SJSA1 (cell line): ENCODE measurements around the gene C2CD4C. TPM values are rescaled to one million over a fixed set of nuclear protein-coding genes. Genes with fewer than 3 reads are reported as not detected.
"Not testable (repeated sequence)": the region's sequence is repeated elsewhere in the genome, so short reads cannot be mapped to it uniquely, and the experiment has no call there.

Experiments
- DNase-seq, 2 experiments: peaks; one replicate each; pipeline ENCODE4 v3.0.0-alpha.2; 2015 to 2020; ENCODE audit warnings: low spot score in 2 of 2, low read depth in 1 of 2
- H3K27ac ChIP-seq: fragments of 250-450 bp; sonication (Bioruptor Pico); 2 replicates; pipeline ENCODE4 v1.5.1; 2020; ENCODE audit warnings: mild to moderate bottlenecking, moderate library complexity
- H3K27me3 ChIP-seq: fragments of 250-450 bp; sonication (Bioruptor Pico); replicated peaks from 2 replicates; pipeline ENCODE4 v1.5.1; 2020; ENCODE audit warnings: mild to moderate bottlenecking, moderate library complexity
- H3K36me3 ChIP-seq: fragments of 250-450 bp; sonication (Bioruptor Pico); 2 replicates; pipeline ENCODE4 v1.5.1; 2020; ENCODE audit warnings: mild to moderate bottlenecking
- H3K4me1 ChIP-seq: fragments of 250-450 bp; sonication (Bioruptor Pico); replicated peaks from 2 replicates; pipeline ENCODE4 v1.6.1; 2021; ENCODE audit warnings: mild to moderate bottlenecking
- H3K4me3 ChIP-seq: fragments of 250-450 bp; sonication (Bioruptor Pico); 2 replicates; pipeline ENCODE4 v1.5.1; 2020; ENCODE audit warnings: mild to moderate bottlenecking
- H3K9me3 ChIP-seq: fragments of 250-450 bp; sonication (Bioruptor Pico); replicated peaks from 2 replicates; pipeline ENCODE4 v1.5.1; 2020; ENCODE audit warnings: mild to moderate bottlenecking
- total RNA-seq: library from RNA; depleted of rRNA; stranded (reverse); fragments of >200 nt; shearing (Covaris generic); gene quantifications from 2 replicates; pipeline ENCODE4 v1.2.3, GENCODE V29; 2014

C2CD4C gene
- total RNA-seq, 1 experiment from 2014 or later = 0.05 TPM

- H3K27me3 ChIP-seq, H3K4me1 ChIP-seq, H3K9me3 ChIP-seq, H3K4me3 ChIP-seq, H3K27ac ChIP-seq, H3K36me3 ChIP-seq, DNase-seq: not testable (repeated sequence)
These were observed 15.4 kb downstream of the C2CD4C start for GRCh38 chr19:393560-393959.

GRCh38 chr19:392375-392970, 16.5 kb downstream of the C2CD4C start:
- H3K4me3 ChIP-seq = no peak overlapping the region
- H3K36me3 ChIP-seq = no peaks in the 10 kb centered on the region
- no peaks in the 10 kb centered on the region for H3K27me3 ChIP-seq
- no peaks in the 10 kb centered on the region for H3K4me1 ChIP-seq
- no peak overlapping the region for H3K27ac ChIP-seq
- DNase-seq = no peak
- peaks cover 3% of the 10 kb centered on the region; the same call in 1 of the 2 replicates for H3K9me3 ChIP-seq

- no peak for DNase-seq
- Histone ChIP-seq H3K27ac (no peak overlapping the region), H3K4me1 (no peaks in the 10 kb centered on the region), H3K36me3 (no peaks in the 10 kb centered on the region), H3K9me3 (peaks cover 3% of the 10 kb centered on the region; the same call in 1 of the 2 replicates), H3K4me3 (no peak overlapping the region), H3K27me3 (no peaks in the 10 kb centered on the region)
These were observed 17.1 kb downstream of the C2CD4C start for GRCh38 chr19:391726-392374.

- H3K27me3 ChIP-seq = no peaks in the 10 kb centered on the region
- no peak for DNase-seq
- H3K36me3 ChIP-seq = no peaks in the 10 kb centered on the region
- no peaks in the 10 kb centered on the region for H3K4me1 ChIP-seq
- no peak overlapping the region for H3K4me3 ChIP-seq
- H3K9me3 ChIP-seq = peaks cover 3% of the 10 kb centered on the region; the same call in 1 of the 2 replicates
- H3K27ac ChIP-seq = no peak overlapping the region
These were observed 17.8 kb downstream of the C2CD4C start for GRCh38 chr19:391207-391557.

- H3K27ac ChIP-seq = no peak overlapping the region
- H3K4me1 ChIP-seq = no peaks in the 10 kb centered on the region
- DNase-seq = no peak
- H3K36me3 ChIP-seq = no peaks in the 10 kb centered on the region
- H3K27me3 ChIP-seq = no peaks in the 10 kb centered on the region
- no peak overlapping the region for H3K4me3 ChIP-seq
- H3K9me3 ChIP-seq = peaks cover 3% of the 10 kb centered on the region; the same call in 1 of the 2 replicates
These were observed 18.4 kb downstream of the C2CD4C start for GRCh38 chr19:390386-391206.

- Histone ChIP-seq H3K9me3 (peaks cover 3% of the 10 kb centered on the region; the same call in 1 of the 2 replicates), H3K4me3 (no peak overlapping the region), H3K27ac (no peak overlapping the region), H3K4me1 (no peaks in the 10 kb centered on the region), H3K27me3 (no peaks in the 10 kb centered on the region), H3K36me3 (no peaks in the 10 kb centered on the region)
- no peak for DNase-seq
These were observed 19.0 kb downstream of the C2CD4C start for GRCh38 chr19:389935-390289.

GRCh38 chr19:389255-389934, 19.6 kb downstream of the C2CD4C start:
- Histone ChIP-seq H3K36me3 (no peaks in the 10 kb centered on the region), H3K4me1 (no peaks in the 10 kb centered on the region), H3K27ac (no peak overlapping the region), H3K9me3 (peaks cover 3% of the 10 kb centered on the region; the same call in 1 of the 2 replicates), H3K4me3 (no peak overlapping the region), H3K27me3 (no peaks in the 10 kb centered on the region)
- no peak for DNase-seq

- H3K4me1 ChIP-seq = no peaks in the 10 kb centered on the region
- no peak for DNase-seq
- H3K27me3 ChIP-seq = no peaks in the 10 kb centered on the region
- H3K4me3 ChIP-seq = no peak overlapping the region
- no peak overlapping the region for H3K27ac ChIP-seq
- H3K9me3 ChIP-seq = peaks cover 3% of the 10 kb centered on the region; the same call in 1 of the 2 replicates
- H3K36me3 ChIP-seq = no peaks in the 10 kb centered on the region
These were observed 20.3 kb downstream of the C2CD4C start for GRCh38 chr19:388691-389090.

- no peak overlapping the region for H3K27ac ChIP-seq
- no peaks in the 10 kb centered on the region for H3K4me1 ChIP-seq
- no peaks in the 10 kb centered on the region for H3K27me3 ChIP-seq
- no peak for DNase-seq
- no peak overlapping the region for H3K4me3 ChIP-seq
- 0 out of 2 replicates have a peak, but pooled peaks cover 3% of the 10 kb centered on the region for H3K9me3 ChIP-seq
- H3K36me3 ChIP-seq = no peaks in the 10 kb centered on the region
These were observed 21.2 kb downstream of the C2CD4C start for GRCh38 chr19:387777-388176.

- not testable (repeated sequence) for H3K27me3 ChIP-seq, H3K4me1 ChIP-seq, H3K27ac ChIP-seq, H3K9me3 ChIP-seq, H3K36me3 ChIP-seq, H3K4me3 ChIP-seq, DNase-seq
These were observed 22.2 kb downstream of the C2CD4C start for GRCh38 chr19:386632-387301.

- not testable (repeated sequence) for H3K4me1 ChIP-seq, H3K27ac ChIP-seq, H3K36me3 ChIP-seq, H3K4me3 ChIP-seq, H3K9me3 ChIP-seq, DNase-seq, H3K27me3 ChIP-seq
These were observed 22.8 kb downstream of the C2CD4C start for GRCh38 chr19:386189-386588.

GRCh38 chr19:384799-385169, 24.2 kb downstream of the C2CD4C start:
- Histone ChIP-seq H3K27me3 (no peaks in the 10 kb centered on the region), H3K9me3 (no peaks in the 10 kb centered on the region), H3K4me3 (no peak overlapping the region), H3K4me1 (no peaks in the 10 kb centered on the region), H3K36me3 (no peaks in the 10 kb centered on the region), H3K27ac (no peak overlapping the region)
- no peak for DNase-seq

GRCh38 chr19:383922-384798, 24.8 kb downstream of the C2CD4C start:
- no peaks in the 10 kb centered on the region for H3K27me3 ChIP-seq
- no peaks in the 10 kb centered on the region for H3K9me3 ChIP-seq
- no peak overlapping the region for H3K4me3 ChIP-seq
- no peak overlapping the region for H3K27ac ChIP-seq
- no peaks in the 10 kb centered on the region for H3K4me1 ChIP-seq
- DNase-seq = no peak
- no peaks in the 10 kb centered on the region for H3K36me3 ChIP-seq
